HG03442 (cell line): ENCODE data around the gene CTSH.

Experiments used
- ATAC-seq: cut with Tn5 transposase; IDR thresholded peaks from one replicate; pipeline ENCODE4 v1.9.1; 2021; ENCODE audit warnings: mild to moderate bottlenecking, moderate library complexity; ENCODE audit not compliant: unreplicated experiment

The CTSH gene, protein sequence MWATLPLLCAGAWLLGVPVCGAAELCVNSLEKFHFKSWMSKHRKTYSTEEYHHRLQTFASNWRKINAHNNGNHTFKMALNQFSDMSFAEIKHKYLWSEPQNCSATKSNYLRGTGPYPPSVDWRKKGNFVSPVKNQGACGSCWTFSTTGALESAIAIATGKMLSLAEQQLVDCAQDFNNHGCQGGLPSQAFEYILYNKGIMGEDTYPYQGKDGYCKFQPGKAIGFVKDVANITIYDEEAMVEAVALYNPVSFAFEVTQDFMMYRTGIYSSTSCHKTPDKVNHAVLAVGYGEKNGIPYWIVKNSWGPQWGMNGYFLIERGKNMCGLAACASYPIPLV

GRCh38 chr15:78944669-78945407 lies at the start of gene CTSH:
CTSH (minus strand) TSS chr15:78945046; CDS start chr15:78944981, 65 bp downstream.
- peak; percentile 59 for ATAC-seq

GRCh38 chr15:78993931-78994530 lies 49.2 kb upstream of the CTSH start:
- ATAC-seq = no peak

DNA sequence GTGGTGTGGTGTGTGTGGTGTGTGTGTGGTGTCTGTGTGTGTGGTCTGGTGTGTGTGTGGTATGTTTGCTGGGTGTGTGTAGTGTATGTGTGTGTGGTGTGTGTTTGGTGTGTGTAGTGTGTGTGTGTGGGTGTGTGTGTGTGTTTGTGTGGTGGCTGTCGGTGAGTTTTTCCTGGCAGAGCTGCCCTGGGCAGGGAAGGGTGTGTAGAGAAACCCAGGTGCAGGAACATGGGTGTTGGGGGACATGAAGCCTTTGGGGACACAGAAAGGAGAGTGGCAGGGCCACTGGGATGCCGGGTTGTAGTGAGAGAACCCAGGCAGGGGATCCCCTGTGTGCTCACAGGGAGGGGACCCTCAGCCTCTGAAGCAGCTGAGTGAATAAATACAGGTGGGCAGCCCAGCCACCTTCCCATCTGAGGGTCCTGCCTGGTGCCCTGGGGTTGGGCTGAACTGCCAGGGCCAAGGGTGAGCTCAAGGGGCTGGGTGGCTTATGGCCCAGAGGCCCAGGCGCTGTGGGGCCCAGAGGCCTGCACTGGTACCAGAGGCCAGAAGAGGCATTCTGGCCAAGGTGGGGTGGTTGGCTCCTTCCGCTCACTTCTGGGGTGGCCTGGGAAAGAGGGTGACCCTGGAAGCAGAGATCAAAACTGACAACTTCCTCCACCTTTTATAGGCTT lies 48.5 kb upstream of the CTSH start:
- ATAC-seq = no peak

DNA sequence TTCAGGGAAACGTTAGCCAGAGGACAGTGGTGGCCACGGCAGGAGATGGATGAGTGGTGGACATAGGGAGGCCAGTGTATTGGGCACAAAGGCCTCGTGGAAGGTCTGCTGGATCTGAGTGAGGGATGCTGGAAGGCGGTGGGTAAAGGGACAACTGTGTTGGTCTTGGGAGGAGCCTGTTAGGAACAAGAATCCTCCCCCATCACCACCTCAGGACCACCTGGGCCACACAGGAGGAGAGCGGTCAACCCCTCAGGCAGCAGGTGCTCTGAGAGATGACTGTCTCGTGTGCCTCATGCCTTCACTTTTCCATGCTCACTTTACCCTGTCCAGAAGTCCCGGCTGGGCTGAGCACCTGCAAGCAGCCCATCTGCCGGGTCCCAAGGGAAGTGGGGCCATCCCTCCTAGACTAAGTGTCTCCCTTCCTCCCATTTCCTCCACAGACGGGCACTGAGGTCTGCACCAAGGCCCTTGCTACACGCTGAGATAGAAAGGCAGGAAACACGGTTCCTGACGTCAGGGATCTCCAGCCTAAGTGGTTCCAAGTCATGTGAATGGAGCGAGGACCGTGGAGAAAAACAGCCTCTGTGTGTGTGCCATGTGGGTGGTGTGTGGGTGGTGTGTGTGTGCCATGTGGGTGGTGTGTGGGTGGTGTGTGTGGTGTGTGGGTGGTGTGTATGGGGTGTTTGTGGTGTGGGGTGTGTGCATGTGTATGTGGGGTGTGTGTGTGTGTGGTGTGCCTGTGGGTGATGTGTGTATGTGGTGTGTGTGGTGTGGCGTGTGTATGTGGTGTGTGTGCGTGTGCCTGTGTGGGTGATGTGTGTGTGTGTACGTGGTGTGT lies 47.8 kb upstream of the CTSH start:
- ATAC-seq = no peak

- no peak for ATAC-seq
Measured at GRCh38 chr15:78991879-78992278, 47.0 kb upstream of the CTSH start.

- ATAC-seq = no peak
Measured at GRCh38 chr15:78991476-78991875, 46.6 kb upstream of the CTSH start.

DNA sequence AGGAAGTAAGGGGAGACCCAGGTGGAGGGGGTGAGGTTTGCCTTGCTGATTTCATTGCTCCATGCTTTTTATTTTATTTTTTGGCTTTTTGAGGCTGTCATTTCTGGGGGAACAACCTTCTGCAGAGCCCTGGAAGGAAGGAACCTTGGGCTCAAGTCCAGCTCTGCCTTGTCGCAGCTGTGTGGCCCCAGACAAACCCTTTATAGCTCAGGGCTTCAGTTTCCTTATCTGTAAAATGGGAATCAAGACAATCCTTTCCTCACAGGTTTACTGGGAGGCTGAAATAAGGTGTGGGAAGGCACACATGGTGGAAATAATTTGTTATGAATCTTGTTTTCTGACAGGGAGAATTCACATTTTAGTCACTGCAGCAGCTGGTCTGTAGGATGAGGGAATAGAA lies 45.4 kb upstream of the CTSH start:
- ATAC-seq = no peak

DNA sequence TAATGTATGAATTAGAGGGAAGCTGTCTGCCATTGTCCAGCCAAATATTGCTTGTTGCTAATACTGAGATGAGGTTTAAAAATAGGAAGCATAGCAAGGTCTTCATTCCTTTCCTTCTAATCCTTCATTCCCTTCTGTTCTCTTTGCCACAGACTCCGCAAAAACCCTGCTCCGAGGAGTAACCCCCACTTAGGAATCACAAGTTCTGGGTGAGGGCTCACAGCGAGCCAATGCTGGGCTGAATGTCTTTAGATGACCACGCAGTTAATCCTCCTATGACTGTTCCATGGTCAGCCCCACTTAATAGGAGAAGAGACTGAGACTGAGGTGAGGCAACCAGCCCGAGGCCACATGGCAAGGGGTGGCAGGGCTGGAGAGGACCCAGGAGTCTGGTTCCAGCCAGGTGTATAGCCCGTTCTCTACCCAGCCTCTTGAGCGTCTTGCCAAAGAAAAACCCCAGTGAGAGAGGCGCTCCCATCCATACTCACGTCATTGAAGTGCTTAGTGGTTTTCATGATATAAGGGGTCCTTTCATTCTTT lies 44.9 kb upstream of the CTSH start:
- no peak for ATAC-seq

GRCh38 chr15:78988361-78988911 lies 43.6 kb upstream of the CTSH start:
- ATAC-seq = peak; percentile 53

DNA sequence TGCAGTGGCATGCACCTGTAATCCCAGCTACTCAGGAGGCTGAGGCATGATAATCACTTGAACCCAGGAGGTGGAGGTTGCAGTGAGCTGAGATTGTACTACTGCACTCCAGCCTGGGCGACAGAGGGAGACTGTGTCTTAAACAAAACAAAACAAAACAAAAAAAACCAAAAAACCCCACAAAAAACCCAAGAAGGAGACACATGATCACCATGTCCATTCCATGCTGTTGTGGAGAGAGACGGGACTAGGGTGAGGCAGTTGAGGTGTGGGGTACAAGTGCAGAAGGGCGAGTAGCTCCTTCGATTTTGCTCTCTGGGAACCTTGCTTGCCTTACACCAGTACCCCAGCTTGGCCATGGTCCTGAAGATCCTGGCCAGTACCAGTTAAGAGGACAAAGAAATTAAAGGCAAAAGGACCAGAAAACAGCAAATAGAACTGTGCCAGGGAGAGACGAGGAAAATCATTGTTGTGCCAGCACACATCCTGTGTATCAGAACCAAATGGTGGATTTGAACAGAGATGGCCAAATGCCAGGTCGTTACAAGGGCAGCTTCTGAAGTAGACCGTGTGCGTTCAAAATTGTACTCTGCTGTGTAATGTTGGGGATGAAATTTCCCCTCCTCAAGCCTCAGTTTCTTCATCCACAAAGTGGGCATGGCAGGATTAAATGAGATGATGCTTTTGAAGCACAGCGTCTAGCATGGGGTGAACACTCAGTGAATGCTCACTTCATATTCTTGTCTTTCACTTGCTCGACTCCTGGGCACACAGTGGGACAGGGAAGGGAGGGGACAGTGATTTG lies 42.9 kb upstream of the CTSH start:
- no peak for ATAC-seq

DNA sequence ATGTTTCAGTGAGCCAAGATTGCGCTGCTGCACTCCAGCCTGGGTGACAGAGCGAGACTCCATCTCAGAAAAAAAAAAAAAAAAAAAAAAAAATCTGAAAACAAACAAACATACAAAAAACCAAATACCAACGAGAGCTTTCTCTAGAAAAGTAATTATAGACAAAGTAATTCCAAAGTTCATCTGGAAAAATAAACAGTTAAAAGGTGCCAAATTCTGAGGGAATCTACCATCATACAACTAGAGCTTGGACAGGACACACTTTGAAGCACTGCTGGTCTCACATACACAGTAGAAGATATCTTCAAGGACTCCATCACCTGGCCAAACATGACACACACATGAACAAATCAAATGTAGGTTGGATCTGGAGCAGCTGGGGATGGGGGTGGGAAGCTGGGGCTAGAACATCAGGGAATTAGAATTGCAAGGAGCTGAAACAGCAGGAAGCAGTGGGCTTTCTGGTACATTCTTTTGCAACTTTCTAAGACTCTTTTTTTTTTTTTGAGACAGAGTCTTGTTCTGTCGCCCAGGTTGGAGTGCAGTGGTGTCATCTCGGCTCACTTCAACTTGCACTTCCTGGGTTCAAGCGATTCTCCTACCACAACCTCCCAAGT lies 41.1 kb upstream of the CTSH start:
- ATAC-seq = no peak

DNA sequence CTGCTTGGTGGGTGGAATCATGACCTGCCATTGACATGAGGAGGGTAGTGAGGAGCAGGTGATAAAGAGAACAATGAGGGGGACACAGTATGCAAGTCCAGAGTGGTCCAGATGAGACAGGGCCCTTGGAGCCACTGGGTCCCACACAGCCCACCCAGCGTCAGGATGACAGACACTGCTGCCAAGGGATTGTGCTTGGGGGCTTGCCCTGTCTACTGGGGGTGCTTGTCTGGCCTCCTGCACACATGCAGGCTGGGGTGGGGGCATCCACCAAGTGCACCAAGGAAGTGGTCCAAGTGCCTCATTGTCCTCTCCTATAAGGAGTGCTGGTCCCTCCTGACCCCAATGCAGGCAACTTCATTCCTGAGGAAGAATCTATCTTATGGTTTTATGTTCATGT lies 39.2 kb upstream of the CTSH start:
- no peak for ATAC-seq

- no peak for ATAC-seq
Measured at GRCh38 chr15:78983146-78983918, 38.5 kb upstream of the CTSH start.

DNA sequence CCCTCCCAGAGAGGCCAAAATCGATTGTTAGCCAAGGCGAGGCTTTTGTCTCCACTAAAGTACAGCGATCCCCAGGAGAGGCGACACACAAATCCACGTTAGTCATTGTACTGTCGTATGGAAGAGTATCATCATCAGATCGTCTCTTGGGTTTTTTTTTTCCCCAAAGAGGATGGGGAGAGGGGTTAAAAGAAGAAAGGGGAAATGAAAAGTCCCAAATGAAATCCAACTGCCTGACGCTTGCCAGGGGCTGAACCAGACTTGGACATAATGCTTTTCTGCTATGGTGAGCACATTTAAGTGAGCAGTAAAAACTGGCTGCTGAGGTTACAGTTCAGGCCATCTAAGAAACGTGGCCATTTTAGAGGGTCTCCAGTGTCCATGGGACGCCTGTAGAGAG lies 37.9 kb upstream of the CTSH start:
- no peak for ATAC-seq

DNA sequence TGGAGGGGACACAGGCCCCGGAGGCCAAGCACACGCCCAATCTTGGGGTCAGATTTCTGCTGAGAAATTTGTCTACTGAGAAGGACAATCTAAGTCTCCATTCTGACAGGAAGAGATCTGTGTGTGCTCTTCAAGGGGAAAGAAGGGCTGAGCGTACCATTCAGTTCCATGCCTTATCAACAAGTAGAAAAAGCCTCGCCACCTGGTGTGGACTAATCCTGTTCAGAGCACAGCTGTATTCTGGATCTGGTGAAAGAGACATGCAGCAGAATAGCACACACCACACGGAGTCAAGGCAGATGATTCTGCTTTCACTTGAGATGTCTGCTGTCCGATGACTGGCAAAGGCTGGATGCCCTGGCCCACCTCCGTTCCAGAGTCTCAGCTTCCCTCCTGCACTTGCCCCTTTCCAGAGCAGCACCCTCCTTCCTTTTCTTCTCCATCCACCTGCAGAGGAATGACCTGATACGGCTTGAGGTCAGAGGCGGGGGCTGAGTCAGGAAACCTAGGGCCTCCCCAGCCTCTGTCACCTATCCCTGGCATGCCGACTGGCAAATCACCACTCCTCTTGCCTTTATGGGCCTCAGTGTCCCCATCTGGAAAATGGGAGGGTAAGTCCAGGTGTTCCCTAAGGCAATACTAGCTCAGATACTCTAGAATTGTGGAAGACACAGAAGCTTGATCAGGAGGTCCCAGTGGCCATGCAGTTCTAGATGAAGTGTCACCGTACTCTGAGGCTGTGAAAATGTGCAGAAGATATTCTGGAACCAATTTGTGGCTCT lies 36.9 kb upstream of the CTSH start:
- ATAC-seq = no peak

- no peak for ATAC-seq
Measured at GRCh38 chr15:78979456-78980320, 34.8 kb upstream of the CTSH start.
